GM19023 (cell line): ENCODE data around the gene ARSG.
"Not testable (repeated sequence)": the region's sequence is repeated elsewhere in the genome, so short reads cannot be mapped to it uniquely, and the experiment has no call there.

Experiments
- ATAC-seq: cut with Tn5 transposase; IDR thresholded peaks from one replicate; pipeline ENCODE4 v1.9.1; 2021; ENCODE audit warnings: mild to moderate bottlenecking, moderate library complexity; ENCODE audit not compliant: unreplicated experiment

The ARSG gene

GRCh38 chr17:68365469-68365868, 74.2 kb downstream of the ARSG start:
- no peak for ATAC-seq

DNA sequence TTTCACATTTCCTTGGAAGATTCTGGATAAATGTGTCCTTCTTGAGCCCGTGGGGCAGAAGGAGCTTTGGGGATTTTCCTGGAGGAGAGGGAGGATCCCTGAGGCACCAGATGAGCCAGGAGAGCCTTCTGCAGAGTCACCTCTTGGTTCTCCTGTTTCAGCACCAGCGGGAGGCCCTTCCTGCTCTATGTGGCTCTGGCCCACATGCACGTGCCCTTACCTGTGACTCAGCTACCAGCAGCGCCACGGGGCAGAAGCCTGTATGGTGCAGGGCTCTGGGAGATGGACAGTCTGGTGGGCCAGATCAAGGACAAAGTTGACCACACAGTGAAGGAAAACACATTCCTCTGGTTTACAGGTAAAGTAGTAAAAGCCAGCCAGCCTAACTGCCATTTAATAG, 77.1 kb downstream of the ARSG start:
- ATAC-seq: no peak

DNA sequence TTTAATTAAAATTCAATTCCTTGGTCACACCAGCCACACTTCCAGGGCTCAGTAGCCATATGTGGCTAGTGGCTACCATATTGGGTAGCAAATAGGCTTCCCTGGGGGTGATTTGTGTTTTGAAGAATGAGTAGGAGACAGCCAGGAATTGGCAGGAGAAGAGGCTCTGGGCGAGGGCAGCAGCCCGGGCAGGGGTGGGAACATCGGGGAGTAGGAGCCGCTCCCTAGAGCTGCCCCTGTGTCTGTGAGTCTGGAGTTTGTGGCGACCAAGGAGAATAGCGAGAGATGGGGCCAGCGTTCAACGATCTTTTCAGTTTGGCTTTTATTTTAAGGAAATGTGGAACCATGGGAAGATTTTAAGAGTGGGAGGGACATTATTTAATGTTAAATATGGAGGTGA, 84.3 kb downstream of the ARSG start:
- ATAC-seq: no peak

DNA sequence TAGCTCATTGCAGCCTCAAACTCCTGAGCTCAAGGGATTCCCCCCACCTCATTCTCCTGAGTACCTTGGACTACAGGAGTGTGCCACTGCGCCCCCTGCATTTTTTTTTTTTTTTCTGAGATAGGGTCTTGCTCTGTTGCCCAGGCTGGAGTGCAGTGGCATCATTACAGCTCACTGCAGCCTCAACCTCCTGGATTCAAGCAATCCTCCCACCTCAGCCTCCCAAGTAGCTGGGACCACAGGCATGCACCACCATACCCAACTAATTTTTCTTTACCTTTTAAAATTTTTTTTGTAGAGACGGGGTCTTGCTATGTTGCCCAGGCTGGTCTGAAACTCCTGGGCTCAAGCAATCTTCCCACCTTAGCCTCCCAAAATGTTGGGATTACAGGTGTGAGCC, 84.9 kb downstream of the ARSG start:
- not testable (repeated sequence) for ATAC-seq

DNA sequence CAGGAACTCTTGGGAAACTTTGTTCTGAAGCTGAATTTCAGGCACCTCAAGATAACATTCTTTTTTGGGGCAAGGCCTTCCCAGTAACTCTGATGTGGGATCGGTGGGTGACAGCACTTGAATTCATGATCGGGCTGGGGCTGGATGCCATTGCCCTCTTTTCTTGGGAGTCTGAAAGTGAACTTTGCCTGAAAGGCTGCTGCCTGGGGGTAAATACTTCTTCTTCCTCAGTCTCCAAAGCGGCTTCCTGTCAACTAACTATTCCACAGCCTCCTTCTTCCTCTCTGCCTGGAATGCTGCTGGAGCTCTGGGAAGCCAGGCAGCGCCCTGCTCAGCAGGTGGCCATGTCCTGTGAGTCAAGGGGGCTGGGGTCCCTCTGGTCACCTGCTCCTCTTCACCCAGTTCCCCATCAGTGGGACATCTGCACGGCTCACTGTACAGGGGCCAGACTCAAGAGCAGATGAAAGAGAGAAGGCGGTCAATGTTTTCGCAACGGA, 86.5 kb downstream of the ARSG start:
- no peak for ATAC-seq

DNA sequence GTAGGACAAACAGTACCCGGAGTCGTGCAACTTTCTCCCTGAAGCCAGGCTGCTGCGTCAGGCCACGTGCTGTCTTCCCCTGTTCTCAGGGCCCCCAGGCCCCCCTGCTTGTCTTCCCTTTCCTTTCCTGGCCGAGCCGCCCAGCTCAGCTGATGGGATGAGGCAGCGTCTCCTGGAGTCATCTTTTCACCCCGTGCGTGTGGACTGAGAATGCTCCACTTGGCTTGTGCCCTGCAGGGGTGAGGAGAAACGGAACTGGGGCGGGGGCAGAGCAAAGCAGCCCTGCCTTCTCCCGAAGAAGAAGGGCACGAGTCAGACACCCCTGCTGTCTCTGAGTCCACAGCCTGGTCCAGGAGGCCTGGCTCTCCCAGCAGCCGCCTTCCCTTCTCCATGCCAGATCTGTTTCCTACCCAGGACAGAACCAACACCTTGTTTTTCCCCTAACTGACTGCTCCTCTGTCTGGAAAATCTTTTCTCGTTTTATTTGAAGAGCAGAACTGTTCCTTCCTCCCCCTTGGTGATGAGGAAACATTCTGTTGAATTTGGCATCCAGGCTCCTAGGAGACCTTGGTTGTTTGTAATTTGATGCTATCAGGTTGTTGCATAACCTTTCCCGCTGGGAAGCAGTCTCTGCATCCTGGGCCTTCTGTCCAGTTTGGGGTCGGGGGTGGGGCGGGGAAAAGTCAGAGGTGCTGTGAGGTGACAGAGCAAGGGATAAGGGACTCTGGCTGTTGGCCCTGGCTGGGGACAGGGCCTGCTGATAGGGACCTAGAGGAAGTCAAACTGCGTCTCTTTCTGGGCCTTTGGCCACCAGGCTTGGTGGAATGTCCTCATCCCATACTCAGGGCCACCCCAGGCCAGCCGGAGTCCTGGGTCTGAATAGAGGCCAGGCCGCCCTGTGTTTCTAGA, 87.2 kb downstream of the ARSG start:
- no peak for ATAC-seq

DNA sequence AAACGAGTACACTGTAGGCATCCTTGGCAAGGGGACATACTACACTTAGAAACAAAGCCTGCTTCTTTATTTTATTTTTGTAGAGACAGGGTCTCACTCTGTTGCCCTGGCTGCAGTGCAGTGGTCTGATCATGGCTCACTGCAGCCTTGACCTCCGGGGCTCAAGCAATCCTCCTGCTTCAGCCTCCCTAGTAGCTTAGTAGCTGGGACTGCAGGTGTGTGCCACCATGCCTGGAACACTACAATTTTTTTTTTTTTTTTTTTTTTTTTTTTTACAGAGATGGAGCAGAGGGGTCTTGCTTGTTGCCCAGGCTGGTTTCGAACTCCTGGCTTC, 87.8 kb downstream of the ARSG start:
- ATAC-seq: no peak

DNA sequence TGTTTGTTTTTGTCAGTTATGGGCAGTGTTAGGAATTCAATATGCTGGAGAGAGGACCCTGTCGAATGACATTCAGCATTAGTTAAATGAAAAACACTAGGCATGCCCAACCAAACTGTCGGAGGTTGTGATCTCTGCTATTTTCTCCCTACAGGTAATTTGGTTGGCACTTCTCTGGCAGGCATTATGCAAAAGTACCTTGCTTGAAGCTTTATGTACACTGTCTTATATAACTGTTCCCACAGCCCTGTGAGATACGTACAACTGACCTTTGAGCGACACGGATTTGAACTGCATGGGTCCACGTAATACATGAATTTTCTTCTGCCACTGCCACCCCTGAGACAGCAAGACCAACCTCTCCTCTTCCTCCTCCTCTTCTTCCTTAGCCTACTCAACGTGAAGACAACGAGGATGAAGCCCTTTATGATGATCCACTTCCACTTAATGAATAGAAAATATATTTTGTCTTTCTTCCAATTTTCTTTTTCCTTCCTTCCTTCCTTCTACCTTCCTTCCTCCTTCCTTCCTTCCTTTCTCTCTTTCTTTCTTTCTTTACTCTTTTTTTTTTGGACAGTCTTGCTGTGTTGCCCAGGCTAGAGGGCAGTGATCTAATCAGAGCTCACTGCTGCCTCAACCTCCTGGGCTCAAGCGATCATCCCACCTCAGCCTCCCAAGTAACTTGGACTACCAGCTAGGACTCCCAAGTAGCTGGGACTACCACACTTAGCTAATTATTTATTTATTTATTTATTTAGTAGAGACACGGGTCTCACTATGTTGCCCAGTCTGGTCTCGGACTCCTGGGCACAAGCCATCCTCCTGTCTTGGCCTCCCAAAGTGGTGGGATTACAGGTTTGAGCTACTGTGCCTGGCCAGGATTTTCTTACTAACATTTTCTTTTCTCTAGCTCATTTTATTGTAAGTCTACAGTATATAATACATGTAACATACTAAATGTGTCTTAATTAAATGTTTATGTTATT, 88.7 kb downstream of the ARSG start:
- no peak for ATAC-seq

DNA sequence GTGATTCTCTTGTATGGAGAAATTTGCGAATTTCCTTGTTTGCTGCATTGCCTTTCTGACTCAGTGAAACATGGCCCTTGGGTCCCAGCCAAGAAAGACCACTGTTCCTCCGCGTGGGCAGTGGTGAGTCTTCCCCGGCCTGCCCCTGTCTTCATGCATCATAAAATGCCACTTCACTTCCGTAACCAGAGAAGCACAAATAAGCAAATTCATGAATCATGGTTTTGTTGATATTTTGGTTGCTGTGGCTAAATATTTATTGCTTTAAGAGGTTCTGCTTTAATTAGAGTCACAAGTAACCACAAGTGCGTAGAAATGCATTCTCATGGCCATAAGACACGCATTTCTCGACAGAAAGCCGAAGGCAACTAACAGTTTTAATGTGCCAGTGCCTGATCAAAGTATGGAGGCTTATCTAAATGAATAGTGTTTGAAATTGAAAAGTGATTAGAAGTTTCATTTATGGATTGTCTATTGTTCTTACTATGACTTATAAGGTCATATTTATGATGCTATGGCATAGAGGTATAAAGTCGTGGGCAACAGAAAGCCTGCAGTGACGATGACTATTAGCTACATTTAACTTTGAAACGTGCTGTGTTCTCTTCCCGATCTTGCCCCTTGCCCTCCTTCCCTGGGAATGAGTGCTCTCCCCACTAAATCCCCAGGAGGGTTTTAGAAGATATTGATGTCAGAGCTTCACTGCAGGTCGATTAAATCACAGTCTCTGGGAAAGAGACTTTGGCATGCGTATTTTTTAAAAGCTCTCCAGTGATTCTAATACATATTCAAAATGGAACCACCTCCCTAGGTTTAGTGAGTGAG, 90.0 kb downstream of the ARSG start:
- no peak for ATAC-seq

- ATAC-seq: no peak
These were observed 91.3 kb downstream of the ARSG start for GRCh38 chr17:68382582-68383085.

DNA sequence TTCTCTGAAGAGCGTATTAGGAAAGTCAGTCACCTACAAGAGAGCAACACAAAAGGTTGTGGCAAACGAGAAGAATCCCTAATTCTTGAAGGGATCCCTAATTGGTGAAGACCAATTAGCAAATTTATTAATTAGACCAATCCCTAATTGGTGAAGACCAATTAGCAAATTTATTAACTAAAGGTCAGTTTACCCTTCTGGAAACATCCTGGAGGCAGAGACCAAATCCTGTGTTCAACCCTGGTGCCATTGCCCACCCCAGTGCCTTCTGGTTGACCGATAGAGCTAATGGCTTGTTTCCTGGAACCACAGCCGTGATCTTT, 91.8 kb downstream of the ARSG start:
- ATAC-seq: no peak

DNA sequence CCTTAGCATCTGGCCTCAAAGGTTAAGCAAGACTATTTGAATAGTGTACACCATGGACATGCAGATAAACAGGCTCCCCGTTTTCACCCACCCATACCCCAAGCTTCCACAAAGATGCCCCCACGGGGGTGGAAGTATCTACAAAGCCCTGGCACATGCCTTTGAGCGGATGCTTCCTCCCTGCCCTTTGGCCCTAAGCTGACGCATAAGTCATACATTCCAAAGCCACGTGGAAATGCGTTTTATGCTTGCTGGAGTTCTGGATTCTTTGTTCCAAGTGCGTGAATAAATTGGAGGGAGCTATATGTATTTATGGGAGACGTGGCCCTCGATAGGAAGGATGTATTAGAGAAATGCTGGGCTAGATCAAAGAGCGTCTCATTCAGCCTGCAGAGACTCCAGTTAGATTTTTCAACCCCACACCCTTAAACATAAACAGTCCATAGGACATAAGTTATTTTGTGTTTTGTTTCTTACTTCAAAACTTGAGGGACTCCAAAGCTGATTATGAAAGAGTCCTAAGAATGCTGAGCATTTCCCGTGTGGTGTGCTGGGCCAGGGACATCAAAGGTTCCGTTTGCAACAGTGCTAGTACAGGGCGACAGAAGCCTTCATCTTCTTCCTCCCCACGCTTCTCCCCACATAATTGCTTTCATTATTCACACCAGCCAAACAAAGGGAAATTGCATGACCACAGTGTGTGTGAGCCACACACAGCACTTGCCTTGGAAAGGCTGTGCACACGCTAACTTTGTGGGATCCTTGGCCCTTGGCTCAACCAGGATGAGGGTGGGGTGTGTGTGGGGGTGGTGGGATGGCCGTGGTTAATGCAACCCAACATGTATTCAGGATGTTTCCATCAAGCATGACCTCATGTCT, 92.4 kb downstream of the ARSG start:
- ATAC-seq: no peak

GRCh38 chr17:68384471-68384870, 93.2 kb downstream of the ARSG start:
- no peak for ATAC-seq

DNA sequence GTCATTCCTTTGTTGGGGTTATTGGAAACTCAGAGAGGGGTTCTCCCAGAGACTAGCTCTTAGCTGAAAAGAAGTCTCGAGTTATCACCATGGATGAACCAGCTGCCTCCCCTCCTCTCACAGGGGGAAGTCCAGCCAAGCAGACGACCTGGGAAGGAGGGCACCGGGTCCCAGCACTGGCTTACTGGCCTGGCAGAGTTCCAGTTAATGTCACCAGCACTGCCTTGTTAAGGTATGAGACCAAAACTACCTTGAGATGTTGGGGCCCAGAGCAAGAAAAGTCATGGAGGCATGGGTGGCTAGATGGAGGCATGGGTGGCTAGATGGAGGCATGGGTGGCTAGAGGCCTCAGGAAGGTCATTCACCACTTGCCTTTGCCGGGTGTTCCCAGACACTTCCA, 93.6 kb downstream of the ARSG start:
- ATAC-seq: no peak

GRCh38 chr17:68385490-68386215, 94.4 kb downstream of the ARSG start:
- no peak for ATAC-seq

DNA sequence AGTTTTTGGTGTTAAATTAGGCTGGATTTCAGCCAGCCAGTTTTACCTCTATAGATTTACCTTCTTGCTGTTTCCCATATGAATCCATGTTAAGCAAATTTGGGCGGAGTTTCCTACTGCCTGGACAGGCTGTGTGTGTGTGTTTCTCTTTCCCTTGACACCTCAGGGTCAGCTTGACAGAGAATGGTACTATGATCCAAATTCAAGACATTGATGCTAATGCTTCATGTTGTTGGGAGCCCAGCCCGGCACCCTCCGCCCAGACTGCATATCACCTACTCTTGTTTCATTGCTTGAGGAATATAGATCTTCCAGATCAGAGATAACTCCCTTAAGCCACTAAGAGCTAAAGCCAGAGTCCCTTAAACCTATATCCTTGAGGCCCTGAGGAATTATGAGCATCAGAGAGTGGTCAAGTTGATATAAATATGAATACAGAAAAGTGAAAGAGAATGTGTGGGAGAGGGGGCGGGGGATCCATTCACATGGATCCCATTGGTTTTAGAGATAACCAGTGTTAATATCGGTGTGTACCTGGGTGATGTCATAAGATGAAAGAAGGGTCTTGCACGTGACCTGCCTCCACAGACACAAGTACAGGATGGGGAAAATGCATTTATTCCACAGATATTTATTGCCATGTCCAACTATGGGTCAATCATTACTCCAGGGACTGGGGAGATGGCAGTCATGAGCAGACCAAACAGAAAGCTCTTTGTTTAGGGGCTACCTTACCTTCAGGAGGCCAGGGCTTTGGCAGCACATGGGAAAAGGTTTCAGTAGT, 96.3 kb downstream of the ARSG start:
- ATAC-seq: no peak

- no peak for ATAC-seq
These were observed 97.7 kb downstream of the ARSG start for GRCh38 chr17:68389041-68389440.

- no peak for ATAC-seq
These were observed 99.7 kb downstream of the ARSG start for GRCh38 chr17:68390888-68391545.
